H9 (cell line): Measurements from ENCODE around the gene NEDD4L. TPM values are rescaled to one million over a fixed set of nuclear protein-coding genes. Genes with fewer than 3 reads are reported as not detected.

Experiments
- DNase-seq: peaks from one replicate; pipeline ENCODE4 v3.0.0-alpha.2; 2017
- H2AFZ ChIP-seq: one replicate; pipeline ENCODE4 v1.6.1; 2013; ENCODE audit warnings: mild to moderate bottlenecking, low read length, control low read depth, moderate library complexity
- H2AK5ac ChIP-seq: 2 replicates; pipeline ENCODE4 v1.6.1; 2013; ENCODE audit warnings: low read length, control low read depth, mixed read lengths; ENCODE audit not compliant: insufficient read length
- H2BK120ac ChIP-seq: one replicate; pipeline ENCODE4 v1.6.1; 2013; ENCODE audit warnings: low read depth, mild to moderate bottlenecking, low read length, control low read depth, inconsistent platforms; ENCODE audit not compliant: poor library complexity, severe bottlenecking
- H2BK12ac ChIP-seq: 2 replicates; pipeline ENCODE4 v1.6.1; 2013; ENCODE audit warnings: low read length, control low read depth, mixed read lengths, low read depth; ENCODE audit not compliant: insufficient read length
- H2BK15ac ChIP-seq: 2 replicates; pipeline ENCODE4 v1.6.1; 2013; ENCODE audit warnings: low read depth, low read length, control low read depth
- H2BK20ac ChIP-seq: one replicate; pipeline ENCODE4 v1.6.1; 2013; ENCODE audit warnings: low read depth, mild to moderate bottlenecking, low read length, control low read depth, inconsistent platforms; ENCODE audit not compliant: poor library complexity, severe bottlenecking
- H2BK5ac ChIP-seq: 2 replicates; pipeline ENCODE4 v1.6.1; 2013; ENCODE audit warnings: low read length, control low read depth, mixed read lengths; ENCODE audit not compliant: insufficient read length
- H3K14ac ChIP-seq: 2 replicates; pipeline ENCODE4 v1.6.1; 2013; ENCODE audit warnings: low read length, control low read depth; ENCODE audit not compliant: insufficient read depth
- H3K18ac ChIP-seq: 2 replicates; pipeline ENCODE4 v1.6.1; 2013; ENCODE audit warnings: low read depth, mild to moderate bottlenecking, mixed read lengths, low read length, control low read depth; ENCODE audit not compliant: insufficient read length
- H3K23ac ChIP-seq: 2 replicates; pipeline ENCODE4 v1.6.1; 2013; ENCODE audit warnings: low read length, control low read depth, mixed read lengths, low read depth; ENCODE audit not compliant: insufficient read length
- H3K23me2 ChIP-seq: 2 replicates; pipeline ENCODE4 v1.6.1; 2013; ENCODE audit warnings: low read depth, mild to moderate bottlenecking, mixed read lengths, low read length, control low read depth; ENCODE audit not compliant: insufficient read length, poor library complexity, severe bottlenecking
- H3K27ac ChIP-seq: 2 replicates; pipeline ENCODE4 v1.5.1; 2013; ENCODE audit warnings: low read length, control low read depth, mixed read lengths, low read depth; ENCODE audit not compliant: insufficient read length
- H3K27me3 ChIP-seq: 2 replicates; pipeline ENCODE4 v1.6.1; 2013; ENCODE audit warnings: low read length, control low read depth, inconsistent platforms; ENCODE audit not compliant: insufficient read depth
- H3K4ac ChIP-seq: 2 replicates; pipeline ENCODE4 v1.6.1; 2013; ENCODE audit warnings: low read depth, mild to moderate bottlenecking, control low read depth, inconsistent platforms, low read length, moderate library complexity
- H3K4me1 ChIP-seq: 2 replicates; pipeline ENCODE4 v1.6.1; 2013; ENCODE audit warnings: low read length, control low read depth, inconsistent platforms; ENCODE audit not compliant: insufficient read depth
- H3K4me2 ChIP-seq: 2 replicates; pipeline ENCODE4 v1.6.1; 2013; ENCODE audit warnings: low read length, control low read depth, mixed read lengths; ENCODE audit not compliant: insufficient read length, insufficient read depth
- H3K56ac ChIP-seq: 2 replicates; pipeline ENCODE4 v1.6.1; 2013; ENCODE audit warnings: low read depth, mild to moderate bottlenecking, mixed read lengths, low read length, control low read depth; ENCODE audit not compliant: insufficient read length
- H3K79me1 ChIP-seq: 2 replicates; pipeline ENCODE4 v1.6.1; 2013; ENCODE audit warnings: low read depth, mild to moderate bottlenecking, moderate library complexity, low read length, control low read depth, inconsistent platforms; ENCODE audit not compliant: insufficient read depth, poor library complexity, severe bottlenecking
- H3K79me2 ChIP-seq: 2 replicates; pipeline ENCODE4 v1.6.1; 2013; ENCODE audit warnings: low read length, control low read depth, inconsistent platforms; ENCODE audit not compliant: insufficient read depth
- H3K9ac ChIP-seq: 2 replicates; pipeline ENCODE4 v1.6.1; 2013; ENCODE audit warnings: low read length, control low read depth, mixed read lengths; ENCODE audit not compliant: insufficient read length; ENCODE audit errors: extremely low read depth
- H3K9me3 ChIP-seq: one replicate; pipeline ENCODE4 v1.6.1; 2013; ENCODE audit warnings: low read depth, low read length, inconsistent platforms; ENCODE audit not compliant: control insufficient read depth
- H3T11ph ChIP-seq: one replicate; pipeline ENCODE4 v1.6.1; 2013; ENCODE audit warnings: mild to moderate bottlenecking, low read length, control low read depth, inconsistent platforms
- H4K20me1 ChIP-seq: one replicate; pipeline ENCODE4 v1.6.1; 2013; ENCODE audit not compliant: control insufficient read depth, insufficient read length, insufficient read depth
- H4K5ac ChIP-seq: 2 replicates; pipeline ENCODE4 v1.6.1; 2013; ENCODE audit warnings: low read depth, mild to moderate bottlenecking, mixed read lengths, low read length, control low read depth; ENCODE audit not compliant: insufficient read length
- H4K8ac ChIP-seq: replicated peaks from 2 replicates; pipeline ENCODE4 v1.6.1; 2013; ENCODE audit warnings: low read length, control low read depth, mixed read lengths, low read depth; ENCODE audit not compliant: insufficient read length
- H4K91ac ChIP-seq: 2 replicates; pipeline ENCODE4 v1.6.1; 2013; ENCODE audit warnings: low read depth, mild to moderate bottlenecking, moderate library complexity, mixed read lengths, low read length, control low read depth; ENCODE audit not compliant: insufficient read length
- H3K27ac Mint-ChIP-seq, 3 experiments: 2 replicates in 2 of 3; 3 replicates in 1 of 3; pipeline ENCODE4 v1.8.0; 2020 to 2021; ENCODE audit warnings: mixed read lengths in 3 of 3, mild to moderate bottlenecking in 1 of 3, moderate library complexity in 1 of 3
- H3K27me3 Mint-ChIP-seq: 2 replicates; pipeline ENCODE4 v1.8.0; 2021; ENCODE audit warnings: low read depth, mild to moderate bottlenecking, moderate library complexity, mixed read lengths
- H3K36me3 Mint-ChIP-seq, 3 experiments: 2 replicates in 2 of 3; 3 replicates in 1 of 3; pipeline ENCODE4 v1.8.0; 2020 to 2021; ENCODE audit warnings: low read depth in 3 of 3, mixed read lengths in 3 of 3; ENCODE audit not compliant: insufficient read depth in 1 of 3
- H3K4me1 Mint-ChIP-seq, 2 experiments: 2 replicates each; pipeline ENCODE4 v1.8.0; 2020; ENCODE audit warnings: mixed read lengths in 2 of 2
- H3K4me3 Mint-ChIP-seq, 2 experiments: 2 replicates in 1 of 2; 3 replicates in 1 of 2; pipeline ENCODE4 v1.8.0; 2020 to 2021; ENCODE audit warnings: mild to moderate bottlenecking in 2 of 2, mixed read lengths in 2 of 2, moderate library complexity in 1 of 2
- H3K9me3 Mint-ChIP-seq, 2 experiments: 2 replicates in 1 of 2; 3 replicates in 1 of 2; pipeline ENCODE4 v1.8.0; 2020; ENCODE audit warnings: mild to moderate bottlenecking in 2 of 2, mixed read lengths in 2 of 2, moderate library complexity in 1 of 2
- WGBS: extraction: QIAGEN DNeasy Blood & Tissue Kit; methylation state at CpG from one replicate; pipeline ENCODE4 v1.1.7; 2013; ENCODE audit warnings: missing lambda C conversion rate, low lambda C conversion rate, mixed read lengths; ENCODE audit not compliant: insufficient read length; ENCODE audit errors: extremely low coverage; 5-methylcytosine and 5-hydroxymethylcytosine counted together
- total RNA-seq: library from RNA; stranded (reverse); gene quantifications from 2 replicates; pipeline ENCODE4 v1.2.1, GENCODE V29; 2021
- TF ChIP-seq, protein P1 (sequence below): fragments of 200-600 bp; sonication (generic); conservative IDR thresholded peaks from 3 replicates; pipeline ENCODE4 v1.8.0; 2021; ENCODE audit warnings: antibody characterized with exemption, mild to moderate bottlenecking

Gene NEDD4L
- total RNA-seq, 1 experiment from 2014 or later: 76.3 TPM

DNA sequence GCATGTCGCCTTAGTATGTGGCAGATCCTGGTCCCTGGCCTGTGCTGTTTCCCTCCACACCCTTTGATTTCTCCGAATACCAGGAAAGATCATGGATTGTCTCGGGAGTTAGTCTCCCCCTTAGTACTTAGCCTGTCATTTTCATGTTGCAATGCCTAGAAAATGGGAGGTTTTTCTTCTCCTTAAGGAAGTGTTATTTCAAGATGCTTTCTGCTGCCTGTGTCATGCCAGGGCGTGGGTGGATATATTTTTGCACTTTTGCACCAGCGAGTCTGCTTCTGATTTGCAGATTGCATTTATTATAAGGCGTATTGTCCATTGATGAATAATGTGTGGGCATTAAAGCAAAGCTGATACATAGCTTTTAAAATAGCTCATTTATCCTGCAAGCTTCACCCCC, 223.5 kb downstream of the NEDD4L start:
- 0 out of 7 replicates have a peak, but pooled peaks cover 0 to 3% (median 0%) of the 10 kb centered on the region in 3 experiments for H3K36me3 Mint-ChIP-seq
- no peak overlapping the region for H3K23ac ChIP-seq

More for the DNA sequence above, 223.5 kb downstream of the NEDD4L start:
- TF ChIP-seq, protein P1, sequence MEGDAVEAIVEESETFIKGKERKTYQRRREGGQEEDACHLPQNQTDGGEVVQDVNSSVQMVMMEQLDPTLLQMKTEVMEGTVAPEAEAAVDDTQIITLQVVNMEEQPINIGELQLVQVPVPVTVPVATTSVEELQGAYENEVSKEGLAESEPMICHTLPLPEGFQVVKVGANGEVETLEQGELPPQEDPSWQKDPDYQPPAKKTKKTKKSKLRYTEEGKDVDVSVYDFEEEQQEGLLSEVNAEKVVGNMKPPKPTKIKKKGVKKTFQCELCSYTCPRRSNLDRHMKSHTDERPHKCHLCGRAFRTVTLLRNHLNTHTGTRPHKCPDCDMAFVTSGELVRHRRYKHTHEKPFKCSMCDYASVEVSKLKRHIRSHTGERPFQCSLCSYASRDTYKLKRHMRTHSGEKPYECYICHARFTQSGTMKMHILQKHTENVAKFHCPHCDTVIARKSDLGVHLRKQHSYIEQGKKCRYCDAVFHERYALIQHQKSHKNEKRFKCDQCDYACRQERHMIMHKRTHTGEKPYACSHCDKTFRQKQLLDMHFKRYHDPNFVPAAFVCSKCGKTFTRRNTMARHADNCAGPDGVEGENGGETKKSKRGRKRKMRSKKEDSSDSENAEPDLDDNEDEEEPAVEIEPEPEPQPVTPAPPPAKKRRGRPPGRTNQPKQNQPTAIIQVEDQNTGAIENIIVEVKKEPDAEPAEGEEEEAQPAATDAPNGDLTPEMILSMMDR: no peak
- H3K23me2 ChIP-seq: no peaks in the 10 kb centered on the region
- no peak overlapping the region for H2BK12ac ChIP-seq
- no peak overlapping the region for H3K4ac ChIP-seq
- Mint-ChIP-seq H3K27ac (peak overlapping the region in 1 of 3 experiments; percentile 11; a peak in 1 of 7 replicates), H3K27me3 (no peaks in the 10 kb centered on the region), H3K4me1 (peaks cover 26 to 33% of the 10 kb centered on the region in 2 experiments), H3K9me3 (no peaks in the 10 kb centered on the region), H3K4me3 (no peak overlapping the region)
- H4K8ac ChIP-seq: no peak overlapping the region
- H4K20me1 ChIP-seq: no peaks in the 10 kb centered on the region
- H4K91ac ChIP-seq: no peak overlapping the region
- no peaks in the 10 kb centered on the region for H3K27me3 ChIP-seq
- no peak overlapping the region for H2AK5ac ChIP-seq
- H3K9ac ChIP-seq: no peak overlapping the region
- H2BK5ac ChIP-seq: no peak overlapping the region
- H2BK120ac ChIP-seq: no peak overlapping the region
- no peak overlapping the region for H3K56ac ChIP-seq
- no peak overlapping the region for H2BK20ac ChIP-seq
- DNase-seq: no peak
- no peak overlapping the region for H4K5ac ChIP-seq
- no peak overlapping the region for H3K14ac ChIP-seq
- H3K4me1 ChIP-seq: peaks cover 5% of the 10 kb centered on the region; the same call in 1 of the 2 replicates
- peaks cover 3% of the 10 kb centered on the region; the same call in 1 of the 2 replicates for H3K79me2 ChIP-seq
- H2AFZ ChIP-seq: no peak overlapping the region
- no peaks in the 10 kb centered on the region for H3K9me3 ChIP-seq
- H3T11ph ChIP-seq: no peak overlapping the region
- no CpG with 5 or more reads among the region's 6 CpGs for WGBS
- no peak overlapping the region for H3K27ac ChIP-seq
- H2BK15ac ChIP-seq: no peak overlapping the region
- H3K4me2 ChIP-seq: no peak overlapping the region
- H3K18ac ChIP-seq: no peak overlapping the region
- peaks cover 4% of the 10 kb centered on the region for H3K79me1 ChIP-seq
